Measurements from ENCODE around the gene CDH6. TPM values are rescaled to one million over a fixed set of nuclear protein-coding genes. Genes with fewer than 3 reads are reported as not detected.
A peak's percentile ranks its signal among the peaks of the same experiment; 100 is the strongest.

CDH6 gene
- total and polyA plus RNA-seq, 5 donors from 2014 or later: not detected

DNA sequence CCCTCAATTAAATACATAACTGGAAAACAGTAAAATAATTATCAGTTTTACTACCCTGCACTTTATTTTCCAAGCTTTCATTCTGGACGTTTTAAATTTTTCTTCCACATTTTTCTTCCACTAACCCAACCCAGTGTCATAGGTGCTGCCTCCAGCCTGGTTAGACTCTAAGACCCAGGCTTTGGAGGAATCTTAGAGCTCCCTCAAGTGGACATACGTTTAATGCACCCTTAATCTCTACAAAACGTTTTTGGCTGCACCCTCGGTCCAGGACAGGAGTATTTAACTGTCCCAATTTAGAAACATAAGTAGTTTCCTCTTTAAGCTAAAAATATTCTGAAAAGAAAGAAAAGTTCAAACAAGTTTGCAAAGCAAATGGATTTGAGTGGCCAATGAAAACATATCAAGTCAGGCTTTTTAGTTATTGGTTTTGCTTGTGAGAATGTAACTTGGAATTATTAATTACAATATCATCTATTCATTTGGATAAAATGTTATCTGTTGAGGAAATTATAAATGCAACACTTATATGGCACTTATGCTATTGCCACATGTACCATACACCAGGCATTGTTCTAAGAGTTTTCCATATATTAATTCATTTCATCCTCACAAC, 38.9 kb downstream of the CDH6 start:
- Mint-ChIP-seq H3K27me3 (no peaks in the 10 kb centered on the region), H3K9me3 (peaks cover 0 to 4% (median 2%) of the 10 kb centered on the region in 7 donors), H3K36me3 (no peaks in the 10 kb centered on the region), H3K4me3 (no peak overlapping the region), H3K4me1 (no peaks in the 10 kb centered on the region), H3K27ac (no peak overlapping the region)
- no peaks in the 10 kb centered on the region for H3K4me1 ChIP-seq (ENCODE audit: control insufficient read depth, insufficient read depth, low read length, poor library complexity, severe bottlenecking)
- ATAC-seq (ENCODE audit: low read depth in 2 of 2): no peak
- no peak overlapping the region for H3K4me3 ChIP-seq (ENCODE audit: low read depth, low read length)
- H3K36me3 ChIP-seq (ENCODE audit: control insufficient read depth, insufficient read depth, low read length): no peaks in the 10 kb centered on the region
- H3K27ac ChIP-seq (ENCODE audit: insufficient read depth, low read length, poor library complexity, severe bottlenecking): no peak overlapping the region
- H3K9me3 ChIP-seq (ENCODE audit: control insufficient read depth in 2 of 2, low read length in 2 of 2): no peaks in the 10 kb centered on the region
- H3K27me3 ChIP-seq (ENCODE audit: control insufficient read depth, insufficient read depth, low read length): no peaks in the 10 kb centered on the region
- peak in 1 of 3 donors; percentile 23 for DNase-seq

DNA sequence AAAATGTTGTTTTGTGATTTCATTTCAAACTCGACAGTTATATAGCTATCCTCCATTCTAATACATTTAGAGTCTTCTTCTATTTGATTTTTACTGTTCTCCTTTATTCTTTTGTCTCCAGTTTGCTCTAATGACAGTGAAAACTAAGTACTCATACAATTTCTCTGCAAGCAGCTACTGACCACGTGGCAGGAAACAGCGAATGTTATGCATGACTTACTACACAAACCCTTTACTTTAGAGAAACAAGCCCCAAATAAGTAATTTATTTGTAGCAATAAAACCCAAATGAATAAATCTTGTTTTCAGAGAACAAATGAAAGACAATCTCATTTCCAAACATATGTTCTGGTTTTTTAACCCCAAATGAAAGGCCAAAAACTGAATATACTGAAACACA, 41.9 kb downstream of the CDH6 start:
- Histone ChIP-seq H3K4me1 (ENCODE audit: control insufficient read depth, insufficient read depth, low read length, poor library complexity, severe bottlenecking) (no peaks in the 10 kb centered on the region), H3K4me3 (ENCODE audit: low read depth, low read length) (no peak overlapping the region), H3K27me3 (ENCODE audit: control insufficient read depth, insufficient read depth, low read length) (no peaks in the 10 kb centered on the region), H3K36me3 (ENCODE audit: control insufficient read depth, insufficient read depth, low read length) (no peaks in the 10 kb centered on the region), H3K27ac (ENCODE audit: insufficient read depth, low read length, poor library complexity, severe bottlenecking) (no peak overlapping the region), H3K9me3 (ENCODE audit: control insufficient read depth in 2 of 2, low read length in 2 of 2) (no peaks in the 10 kb centered on the region)
- peaks cover 0 to 3% (median 0%) of the 10 kb centered on the region in 7 donors for H3K9me3 Mint-ChIP-seq
- no peak for DNase-seq
- no peaks in the 10 kb centered on the region for H3K4me1 Mint-ChIP-seq
- H3K4me3 Mint-ChIP-seq: no peak overlapping the region
- no peaks in the 10 kb centered on the region for H3K36me3 Mint-ChIP-seq
- H3K27me3 Mint-ChIP-seq: no peaks in the 10 kb centered on the region
- H3K27ac Mint-ChIP-seq: no peak overlapping the region
- ATAC-seq (ENCODE audit: low read depth in 2 of 2): no peak

DNA sequence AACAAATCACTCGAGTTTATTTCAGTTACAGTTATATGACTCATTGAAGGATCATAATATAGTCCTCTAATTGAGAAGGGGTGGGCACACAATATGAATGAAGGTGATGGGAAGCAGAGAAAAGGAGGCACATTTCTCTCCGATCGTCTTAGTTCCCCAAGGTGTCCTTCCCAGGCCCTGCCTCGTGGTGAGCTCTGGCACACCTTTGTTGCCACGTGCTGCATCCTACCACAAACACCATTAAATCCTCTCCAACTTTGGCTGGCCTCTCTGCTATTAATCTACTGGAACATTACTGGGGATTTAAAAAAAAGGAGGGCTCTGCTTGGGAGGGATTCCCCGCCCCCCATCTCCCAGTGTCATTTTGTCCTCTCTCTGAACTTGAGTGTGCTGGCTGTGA, 42.9 kb downstream of the CDH6 start:
- no peaks in the 10 kb centered on the region for H3K9me3 ChIP-seq (ENCODE audit: control insufficient read depth in 2 of 2, low read length in 2 of 2)
- no peak overlapping the region for H3K27ac ChIP-seq (ENCODE audit: insufficient read depth, low read length, poor library complexity, severe bottlenecking)
- H3K9me3 Mint-ChIP-seq: peaks cover 0 to 3% (median 0%) of the 10 kb centered on the region in 7 donors
- H3K27me3 ChIP-seq (ENCODE audit: control insufficient read depth, insufficient read depth, low read length): no peaks in the 10 kb centered on the region
- H3K4me1 Mint-ChIP-seq: no peaks in the 10 kb centered on the region
- no peaks in the 10 kb centered on the region for H3K27me3 Mint-ChIP-seq
- no peaks in the 10 kb centered on the region for H3K36me3 Mint-ChIP-seq
- H3K4me3 ChIP-seq (ENCODE audit: low read depth, low read length): no peak overlapping the region
- DNase-seq (no peak), ATAC-seq (ENCODE audit: low read depth in 2 of 2) (no peak)
- no peak overlapping the region for H3K27ac Mint-ChIP-seq
- H3K4me3 Mint-ChIP-seq: no peak overlapping the region
- no peaks in the 10 kb centered on the region for H3K4me1 ChIP-seq (ENCODE audit: control insufficient read depth, insufficient read depth, low read length, poor library complexity, severe bottlenecking)
- H3K36me3 ChIP-seq (ENCODE audit: control insufficient read depth, insufficient read depth, low read length): no peaks in the 10 kb centered on the region

DNA sequence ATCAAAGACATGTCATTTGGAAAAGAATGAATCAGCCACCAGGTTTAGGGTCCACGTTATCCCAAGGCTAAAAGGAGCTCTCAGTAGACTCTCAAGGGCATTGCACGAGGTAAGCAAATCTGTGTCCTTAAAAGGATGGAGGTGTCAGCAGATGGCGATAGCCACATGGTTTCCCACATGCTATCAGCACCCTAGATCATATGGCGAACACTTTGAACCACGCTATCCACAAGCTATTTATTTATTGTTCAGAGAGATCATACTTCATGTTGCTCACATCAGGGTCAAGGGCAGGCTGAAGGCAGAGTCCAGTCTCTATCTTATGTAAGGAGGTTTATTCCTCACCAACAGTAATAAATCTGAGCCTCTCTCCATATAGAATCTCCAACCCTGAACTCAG, 43.7 kb downstream of the CDH6 start:
- no peaks in the 10 kb centered on the region for H3K27me3 Mint-ChIP-seq
- Histone ChIP-seq H3K36me3 (ENCODE audit: control insufficient read depth, insufficient read depth, low read length) (no peaks in the 10 kb centered on the region), H3K4me1 (ENCODE audit: control insufficient read depth, insufficient read depth, low read length, poor library complexity, severe bottlenecking) (no peaks in the 10 kb centered on the region), H3K4me3 (ENCODE audit: low read depth, low read length) (no peak overlapping the region), H3K9me3 (ENCODE audit: control insufficient read depth in 2 of 2, low read length in 2 of 2) (no peaks in the 10 kb centered on the region), H3K27ac (ENCODE audit: insufficient read depth, low read length, poor library complexity, severe bottlenecking) (no peak overlapping the region), H3K27me3 (ENCODE audit: control insufficient read depth, insufficient read depth, low read length) (no peaks in the 10 kb centered on the region)
- H3K36me3 Mint-ChIP-seq: no peaks in the 10 kb centered on the region
- H3K4me1 Mint-ChIP-seq: no peaks in the 10 kb centered on the region
- ATAC-seq (ENCODE audit: low read depth in 2 of 2) (no peak), DNase-seq (no peak)
- no peak overlapping the region for H3K27ac Mint-ChIP-seq
- H3K9me3 Mint-ChIP-seq: peaks cover 0 to 3% (median 0%) of the 10 kb centered on the region in 7 donors
- no peak overlapping the region for H3K4me3 Mint-ChIP-seq

DNA sequence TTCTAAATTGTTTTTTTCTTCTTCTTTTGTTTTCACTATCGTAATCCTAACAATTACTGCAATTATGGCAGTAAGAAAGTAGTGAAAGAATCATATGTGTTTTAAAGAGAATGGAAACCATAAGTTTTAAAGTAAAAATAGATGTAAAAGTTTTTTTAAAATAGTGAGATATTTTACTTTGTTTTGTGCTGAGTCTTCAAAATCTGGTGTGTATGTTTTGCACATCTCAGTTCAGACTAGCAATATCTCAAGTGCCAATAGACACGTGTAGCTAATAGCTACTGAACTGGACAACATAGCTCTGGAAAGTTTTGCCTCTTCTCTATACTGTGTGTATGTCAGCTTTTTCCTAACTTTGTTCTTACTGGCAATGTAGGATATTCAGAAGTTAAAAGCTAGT, 45.0 kb downstream of the CDH6 start:
- Mint-ChIP-seq H3K36me3 (no peaks in the 10 kb centered on the region), H3K4me3 (no peak overlapping the region), H3K9me3 (peaks cover 0 to 3% (median 0%) of the 10 kb centered on the region in 7 donors), H3K27ac (no peak overlapping the region), H3K4me1 (no peaks in the 10 kb centered on the region), H3K27me3 (no peaks in the 10 kb centered on the region)
- ATAC-seq (ENCODE audit: low read depth in 2 of 2) (no peak), DNase-seq (no peak)
- no peaks in the 10 kb centered on the region for H3K4me1 ChIP-seq (ENCODE audit: control insufficient read depth, insufficient read depth, low read length, poor library complexity, severe bottlenecking)
- H3K9me3 ChIP-seq (ENCODE audit: control insufficient read depth in 2 of 2, low read length in 2 of 2): no peaks in the 10 kb centered on the region
- no peaks in the 10 kb centered on the region for H3K27me3 ChIP-seq (ENCODE audit: control insufficient read depth, insufficient read depth, low read length)
- H3K4me3 ChIP-seq (ENCODE audit: low read depth, low read length): no peak overlapping the region
- H3K36me3 ChIP-seq (ENCODE audit: control insufficient read depth, insufficient read depth, low read length): no peaks in the 10 kb centered on the region
- H3K27ac ChIP-seq (ENCODE audit: insufficient read depth, low read length, poor library complexity, severe bottlenecking): no peak overlapping the region

DNA sequence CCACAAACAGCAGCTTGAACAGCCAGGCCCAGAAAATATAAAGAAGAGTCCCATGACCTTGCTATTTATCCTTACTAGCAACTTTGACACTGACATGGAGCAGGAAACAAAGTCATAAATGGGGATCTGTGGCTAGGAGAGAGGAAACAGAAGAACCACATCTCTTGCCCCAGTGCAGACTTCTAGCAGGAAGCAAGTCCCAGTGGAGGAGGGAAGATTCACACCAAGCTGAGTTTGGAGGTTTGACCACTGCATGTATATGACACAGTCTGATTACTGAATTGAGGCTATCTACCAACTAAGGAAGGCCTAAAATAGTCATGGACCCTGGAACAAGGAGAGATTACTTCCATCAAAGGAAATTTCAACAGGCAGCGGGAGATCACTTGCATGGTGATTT, 51.4 kb downstream of the CDH6 start:
- DNase-seq: no peak
- Mint-ChIP-seq H3K36me3 (no peaks in the 10 kb centered on the region), H3K9me3 (peaks cover 0 to 6% (median 4%) of the 10 kb centered on the region in 7 donors), H3K4me3 (no peak overlapping the region), H3K27me3 (no peaks in the 10 kb centered on the region), H3K27ac (no peak overlapping the region), H3K4me1 (no peaks in the 10 kb centered on the region)
- no peak overlapping the region for H3K4me3 ChIP-seq (ENCODE audit: low read depth, low read length)
- H3K36me3 ChIP-seq (ENCODE audit: control insufficient read depth, insufficient read depth, low read length): no peaks in the 10 kb centered on the region
- no peak overlapping the region for H3K27ac ChIP-seq (ENCODE audit: insufficient read depth, low read length, poor library complexity, severe bottlenecking)
- no peaks in the 10 kb centered on the region for H3K4me1 ChIP-seq (ENCODE audit: control insufficient read depth, insufficient read depth, low read length, poor library complexity, severe bottlenecking)
- H3K27me3 ChIP-seq (ENCODE audit: control insufficient read depth, insufficient read depth, low read length): no peaks in the 10 kb centered on the region
- no peak for ATAC-seq (ENCODE audit: low read depth in 2 of 2)
- H3K9me3 ChIP-seq (ENCODE audit: control insufficient read depth in 2 of 2, low read length in 2 of 2): no peaks in the 10 kb centered on the region

DNA sequence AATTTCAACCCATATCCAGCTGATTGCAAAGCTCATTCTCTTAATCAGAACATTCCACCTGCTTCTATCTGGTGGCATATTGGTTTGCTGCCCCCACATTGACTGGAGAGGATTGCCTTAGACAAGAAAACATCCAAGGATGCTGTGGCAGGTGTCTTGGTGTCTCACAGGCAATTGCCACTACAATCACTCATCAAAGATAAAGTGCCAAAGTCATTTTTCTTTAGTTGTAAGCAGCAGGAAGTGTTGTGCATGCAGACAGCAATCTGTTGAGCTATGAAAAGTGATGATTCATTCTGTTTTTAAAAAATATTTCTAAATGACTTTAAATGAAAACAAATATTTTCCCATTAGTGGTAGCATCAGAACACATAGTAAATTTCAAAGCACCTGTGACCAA, 53.9 kb downstream of the CDH6 start:
- no peak for ATAC-seq (ENCODE audit: low read depth in 2 of 2)
- Histone ChIP-seq H3K27me3 (ENCODE audit: control insufficient read depth, insufficient read depth, low read length) (no peaks in the 10 kb centered on the region), H3K9me3 (ENCODE audit: control insufficient read depth in 2 of 2, low read length in 2 of 2) (no peaks in the 10 kb centered on the region), H3K36me3 (ENCODE audit: control insufficient read depth, insufficient read depth, low read length) (no peaks in the 10 kb centered on the region), H3K27ac (ENCODE audit: insufficient read depth, low read length, poor library complexity, severe bottlenecking) (no peak overlapping the region), H3K4me1 (ENCODE audit: control insufficient read depth, insufficient read depth, low read length, poor library complexity, severe bottlenecking) (no peaks in the 10 kb centered on the region), H3K4me3 (ENCODE audit: low read depth, low read length) (no peak overlapping the region)
- H3K4me1 Mint-ChIP-seq: no peaks in the 10 kb centered on the region
- no peak for DNase-seq
- no peaks in the 10 kb centered on the region for H3K27me3 Mint-ChIP-seq
- H3K4me3 Mint-ChIP-seq: no peak overlapping the region
- H3K36me3 Mint-ChIP-seq: no peaks in the 10 kb centered on the region
- H3K27ac Mint-ChIP-seq: no peak overlapping the region
- H3K9me3 Mint-ChIP-seq: peaks cover 0 to 6% (median 4%) of the 10 kb centered on the region in 7 donors

DNA sequence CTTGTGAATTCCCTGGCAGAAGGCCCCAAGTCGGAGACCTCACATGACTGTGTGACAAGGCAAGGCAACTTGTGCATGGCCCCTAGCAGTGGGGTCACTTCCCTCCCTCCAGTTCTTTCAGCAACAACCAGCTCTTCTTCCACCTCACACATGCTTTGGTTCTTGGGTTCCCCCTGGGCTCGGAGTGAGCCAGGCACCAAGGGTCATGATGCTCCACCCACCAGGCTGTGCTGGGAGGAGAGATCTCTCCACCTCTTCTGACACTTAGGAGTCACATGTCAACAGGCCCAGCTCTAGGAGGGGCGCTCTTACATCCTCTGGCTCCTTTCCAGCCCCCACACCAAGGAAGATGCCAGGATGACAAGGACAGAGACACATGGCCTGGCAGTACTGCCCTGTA, 56.7 kb downstream of the CDH6 start:
- H3K4me1 ChIP-seq (ENCODE audit: control insufficient read depth, insufficient read depth, low read length, poor library complexity, severe bottlenecking): no peaks in the 10 kb centered on the region
- no peak overlapping the region for H3K4me3 ChIP-seq (ENCODE audit: low read depth, low read length)
- no peaks in the 10 kb centered on the region for H3K9me3 ChIP-seq (ENCODE audit: control insufficient read depth in 2 of 2, low read length in 2 of 2)
- H3K36me3 ChIP-seq (ENCODE audit: control insufficient read depth, insufficient read depth, low read length): no peaks in the 10 kb centered on the region
- peaks cover 0 to 5% (median 3%) of the 10 kb centered on the region in 7 donors for H3K9me3 Mint-ChIP-seq
- no peaks in the 10 kb centered on the region for H3K4me1 Mint-ChIP-seq
- no peak overlapping the region for H3K27ac Mint-ChIP-seq
- no peak overlapping the region for H3K4me3 Mint-ChIP-seq
- no peaks in the 10 kb centered on the region for H3K36me3 Mint-ChIP-seq
- ATAC-seq (ENCODE audit: low read depth in 2 of 2) (no peak), DNase-seq (no peak)
- H3K27ac ChIP-seq (ENCODE audit: insufficient read depth, low read length, poor library complexity, severe bottlenecking): no peak overlapping the region
- H3K27me3 Mint-ChIP-seq: no peaks in the 10 kb centered on the region
- H3K27me3 ChIP-seq (ENCODE audit: control insufficient read depth, insufficient read depth, low read length): no peaks in the 10 kb centered on the region
